Kidney (tissue), 14 donors: Measurements from ENCODE around the gene AVPR1A. TPM values are rescaled to one million over a fixed set of nuclear protein-coding genes. Genes with fewer than 3 reads are reported as not detected.
"Not testable (repeated sequence)": the region's sequence is repeated elsewhere in the genome, so short reads cannot be mapped to it uniquely, and the experiment has no call there.

Experiments
- DNase-seq, 5 donors: peaks; one replicate each; pipeline ENCODE4 v3.0.0-alpha.2; 2013 to 2020
- FAIRE-seq: peaks from 2 replicates; lab custom pipeline; 2012; peaks lifted over from hg19 to GRCh38; lab: Jason Lieb, UNC
- H3K27ac ChIP-seq, 2 donors: one replicate each; pipeline ENCODE4 v1.7.0; 2013; ENCODE audit warnings: low read depth in 2 of 2, low read length in 2 of 2, inconsistent platforms in 1 of 2
- H3K27me3 ChIP-seq: one replicate; pipeline ENCODE4 v1.7.1; 2013; ENCODE audit warnings: low read length, inconsistent platforms; ENCODE audit not compliant: control insufficient read depth, insufficient read depth
- H3K36me3 ChIP-seq, 3 donors: one replicate each; pipeline versions ENCODE4 v1.7.0 to v1.7.1; 2013; ENCODE audit warnings: low read length in 3 of 3, control low read depth in 1 of 3, inconsistent platforms in 1 of 3; ENCODE audit not compliant: insufficient read depth in 3 of 3, control insufficient read depth in 2 of 3
- H3K4me1 ChIP-seq, 3 donors: one replicate each; pipeline versions ENCODE4 v1.7.0 to v1.7.1; 2013; ENCODE audit warnings: low read length in 3 of 3, inconsistent platforms in 1 of 3, low read depth in 1 of 3; ENCODE audit not compliant: control insufficient read depth in 2 of 3, insufficient read depth in 2 of 3
- H3K4me3 ChIP-seq, 3 donors: one replicate each; pipeline versions ENCODE4 v1.7.0 to v1.8.1; 2013; ENCODE audit warnings: low read length in 3 of 3, control low read depth in 1 of 3, inconsistent platforms in 1 of 3
- H3K9ac ChIP-seq, 3 donors: one replicate each; pipeline versions ENCODE4 v1.7.0 to v1.7.1; 2013; ENCODE audit warnings: low read length in 3 of 3, control low read depth in 1 of 3, inconsistent platforms in 1 of 3
- H3K9me3 ChIP-seq, 3 donors: one replicate each; pipeline versions ENCODE4 v1.7.0 to v1.7.1; 2013; ENCODE audit warnings: low read length in 3 of 3, control low read depth in 1 of 3, inconsistent platforms in 1 of 3; ENCODE audit not compliant: control insufficient read depth in 2 of 3, insufficient read depth in 1 of 3
- CTCF ChIP-seq: IDR thresholded peaks from 3 replicates; pipeline ENCODE4 v1.5.1; 2012; ENCODE audit warnings: mild to moderate bottlenecking, moderate library complexity, borderline replicate concordance; ENCODE audit not compliant: insufficient read depth; ENCODE audit errors: extremely low read depth
- intact Hi-C: fragments of 100-400 bp; cut with DNase I; formaldehyde crosslinking; loops from one replicate; pipeline ENCODE4 v1.11.1; 2022
- polyA plus RNA-seq: library from polyadenylated mRNA; stranded (reverse); fragments of 350-450 nt; fragmentation: Illumina TruSeq; extraction: RNeasy Lipid Tissue Mini Kit (QIAGEN cat#74804); gene quantifications from one replicate; pipeline ENCODE4 v1.2.3, GENCODE V29; 2014; ENCODE audit warnings: low read depth, low replicate concordance; ENCODE audit not compliant: insufficient read depth
- total RNA-seq: library from RNA; stranded (reverse); fragmentation: NEBNext Ultra II Directional; extraction: Animal tissue kit (Norgen Biotek cat#: 25700); gene quantifications from one replicate; pipeline ENCODE4 v1.2.1, GENCODE V29; 2021
- donor health status: control.
- donor health status: control.
- donor health status: control.
- donor health status: control.
- donor health status: control.
- donor health status: DM: yes; HTN: yes; CAD: no.
- donor health status: Normal renal cell carcinoma (clear cell type).

Gene AVPR1A
- total and polyA plus RNA-seq, 2 donors from 2014 or later, result 4.5 to 5.4 TPM

DNA sequence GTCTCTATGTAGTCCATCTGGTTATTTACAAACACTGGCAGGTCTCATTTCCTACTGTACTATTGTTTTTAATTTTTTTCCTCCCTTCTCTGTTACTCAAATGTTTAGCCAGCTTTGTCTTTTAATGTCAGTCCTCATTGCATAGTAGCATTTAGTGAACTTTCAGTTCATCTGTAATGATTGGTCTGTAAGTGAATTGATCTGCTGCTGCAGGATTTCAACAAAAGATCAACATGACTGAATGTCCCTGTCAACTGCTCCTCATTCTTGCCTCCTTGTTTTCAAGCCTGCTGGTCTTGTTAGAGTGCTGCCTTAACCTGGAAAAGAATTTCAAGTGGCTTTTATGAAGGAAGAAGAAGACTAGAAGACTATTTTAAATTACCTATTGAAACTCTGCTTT, 19.3 kb upstream of the AVPR1A start:
- FAIRE-seq (no peak), DNase-seq (no peak)
- no peak overlapping the region for H3K9ac ChIP-seq
- H3K36me3 ChIP-seq, result no peaks in the 10 kb centered on the region
- no peak overlapping the region for H3K4me3 ChIP-seq
- no peak overlapping the region for H3K27ac ChIP-seq
- no peaks in the 10 kb centered on the region for H3K9me3 ChIP-seq
- no peak for TF ChIP-seq CTCF
- intact Hi-C loops, result no loop called here
- no peaks in the 10 kb centered on the region for H3K4me1 ChIP-seq
- no peaks in the 10 kb centered on the region for H3K27me3 ChIP-seq

DNA sequence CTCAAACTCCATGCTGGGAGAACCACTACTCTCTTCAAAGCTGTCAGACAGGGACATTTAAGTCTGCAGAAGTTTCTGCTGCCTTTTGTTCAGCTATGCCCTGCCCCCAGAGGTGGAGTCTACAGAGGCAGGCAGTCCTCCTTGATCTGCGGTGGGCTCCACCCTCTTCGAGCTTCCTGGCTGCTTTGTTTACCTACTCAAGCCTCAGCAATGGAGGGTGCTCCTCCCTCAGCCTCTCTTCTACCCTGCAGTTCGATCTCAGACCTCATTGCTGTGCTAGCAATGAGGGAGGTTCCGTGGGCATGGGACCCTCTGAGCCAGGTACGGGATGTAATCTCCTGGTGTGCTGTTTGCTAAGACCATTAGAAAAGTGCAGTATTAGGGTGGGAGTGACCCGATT, 16.7 kb upstream of the AVPR1A start:
- H3K27me3 ChIP-seq, DNase-seq, H3K36me3 ChIP-seq, H3K27ac ChIP-seq, H3K9ac ChIP-seq, intact Hi-C loops, H3K4me3 ChIP-seq, FAIRE-seq, H3K4me1 ChIP-seq, H3K9me3 ChIP-seq: not testable (repeated sequence)

GRCh38 chr12:63164911-63165310, 13.9 kb upstream of the AVPR1A start:
- intact Hi-C loops, result no loop called here
- FAIRE-seq (no peak), DNase-seq (peak in 4 of 5 donors; percentile 51 to 90 (median 74))
- Histone ChIP-seq H3K27ac (no peak overlapping the region), H3K4me3 (no peak overlapping the region), H3K27me3 (no peaks in the 10 kb centered on the region), H3K4me1 (no peaks in the 10 kb centered on the region), H3K36me3 (no peaks in the 10 kb centered on the region), H3K9me3 (no peaks in the 10 kb centered on the region), H3K9ac (no peak overlapping the region)
- TF ChIP-seq CTCF, result no peak

GRCh38 chr12:63163541-63163940, 12.5 kb upstream of the AVPR1A start:
- Histone ChIP-seq H3K9me3 (no peaks in the 10 kb centered on the region), H3K36me3 (no peaks in the 10 kb centered on the region), H3K4me1 (no peaks in the 10 kb centered on the region), H3K27me3 (no peaks in the 10 kb centered on the region), H3K9ac (no peak overlapping the region), H3K27ac (no peak overlapping the region), H3K4me3 (no peak overlapping the region)
- DNase-seq, result no peak
- no peak for TF ChIP-seq CTCF
- intact Hi-C loops, result no loop called here
- no peak for FAIRE-seq
